GM21786 (cell line): ENCODE data around the gene FXYD2.

ENCODE experiments used
- ATAC-seq: cut with Tn5 transposase; IDR thresholded peaks from one replicate; pipeline ENCODE4 v1.9.1; 2021; ENCODE audit not compliant: unreplicated experiment

FXYD2 gene

DNA sequence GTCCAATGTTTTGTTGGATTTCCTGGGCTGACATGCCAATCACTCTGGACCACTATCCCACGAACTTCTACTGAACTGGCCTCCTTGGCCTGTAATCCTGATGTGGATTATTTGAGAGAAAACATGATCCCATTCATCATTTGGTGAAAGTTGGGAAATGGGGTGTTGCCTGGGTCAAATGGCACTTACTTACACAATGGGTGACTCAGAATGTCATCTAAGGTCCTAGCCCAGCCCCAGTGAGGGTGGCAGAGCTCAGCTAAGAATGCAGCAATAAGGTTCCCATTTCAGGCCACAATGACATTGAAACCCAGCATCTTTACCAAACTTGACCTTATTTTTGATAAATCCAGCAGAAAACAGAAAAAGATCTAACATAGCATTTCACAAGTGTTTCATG is 19.5 kb downstream of the FXYD2 start:
- ATAC-seq, result no peak

- no peak for ATAC-seq
These were observed 20.6 kb downstream of the FXYD2 start for GRCh38 chr11:117803896-117804295.

GRCh38 chr11:117799634-117800033 is 24.9 kb downstream of the FXYD2 start:
- ATAC-seq, result no peak

- ATAC-seq, result no peak
These were observed 27.5 kb downstream of the FXYD2 start, which contains the start of gene DSCAML1 for GRCh38 chr11:117796872-117797529. TSS of gene DSCAML1 (minus strand) at chr11:117797216. CDS start at chr11:117797079, 137 bp downstream.

DNA sequence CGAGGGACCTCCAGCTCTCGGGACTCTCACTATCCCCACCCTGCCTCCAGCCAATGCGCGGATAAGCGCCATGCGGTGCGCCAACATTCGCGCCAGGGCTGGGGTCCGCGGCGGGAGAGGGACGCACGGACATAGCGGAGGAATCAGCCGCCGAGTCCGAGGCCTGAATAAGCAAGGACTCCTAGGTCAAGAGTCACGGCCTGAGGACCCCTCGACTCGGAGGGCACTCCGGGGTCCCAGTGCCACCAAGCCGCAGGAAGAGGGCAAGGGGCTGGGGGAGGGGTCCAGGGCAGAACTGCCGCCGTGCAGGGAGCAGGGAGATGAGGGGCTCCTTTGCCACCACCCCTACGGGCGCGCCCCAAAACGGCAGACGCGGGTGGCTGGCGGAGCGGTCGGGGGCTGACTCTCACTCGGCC is 28.1 kb downstream of the FXYD2 start:
- no peak for ATAC-seq

DNA sequence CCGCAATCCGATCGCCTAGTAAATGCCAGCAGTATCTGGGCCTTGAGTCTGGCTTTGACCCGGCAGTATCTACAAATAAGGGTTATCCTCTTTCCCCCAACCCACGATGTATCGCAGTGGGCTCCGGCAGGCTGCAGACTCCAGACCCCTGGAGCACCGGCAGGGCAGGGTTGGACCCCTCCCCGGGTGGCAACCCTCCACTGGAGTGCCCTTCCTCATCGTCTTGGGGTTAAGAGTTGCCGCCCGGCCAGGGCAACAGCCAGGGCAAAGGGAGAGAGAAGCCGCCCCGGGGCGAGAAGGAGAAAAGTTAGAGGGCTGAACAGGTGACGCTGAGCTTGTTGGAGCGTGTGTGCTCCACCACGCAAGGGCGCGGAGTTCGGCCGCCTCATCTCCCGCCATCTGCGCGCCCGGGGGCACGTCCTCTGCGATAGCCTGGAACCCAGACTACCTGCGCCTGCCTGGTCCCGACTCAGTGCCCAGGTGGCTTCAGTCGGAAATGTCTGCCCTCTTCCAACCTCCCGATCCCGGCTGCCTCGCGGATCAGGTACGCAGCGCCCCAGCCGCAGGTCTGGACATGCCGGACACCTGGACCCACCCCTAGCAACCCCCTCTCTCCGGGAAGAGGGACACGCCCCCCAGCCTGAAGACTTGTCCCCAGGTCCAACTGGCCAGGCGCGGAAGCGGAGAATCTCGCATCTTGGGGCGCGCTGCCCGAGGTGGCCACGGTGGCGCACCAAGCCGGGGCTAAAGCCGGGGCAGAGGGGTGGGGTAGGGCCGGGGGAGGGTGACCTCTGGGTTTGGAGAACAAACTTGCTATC is 28.7 kb downstream of the FXYD2 start:
- ATAC-seq, result no peak

DNA sequence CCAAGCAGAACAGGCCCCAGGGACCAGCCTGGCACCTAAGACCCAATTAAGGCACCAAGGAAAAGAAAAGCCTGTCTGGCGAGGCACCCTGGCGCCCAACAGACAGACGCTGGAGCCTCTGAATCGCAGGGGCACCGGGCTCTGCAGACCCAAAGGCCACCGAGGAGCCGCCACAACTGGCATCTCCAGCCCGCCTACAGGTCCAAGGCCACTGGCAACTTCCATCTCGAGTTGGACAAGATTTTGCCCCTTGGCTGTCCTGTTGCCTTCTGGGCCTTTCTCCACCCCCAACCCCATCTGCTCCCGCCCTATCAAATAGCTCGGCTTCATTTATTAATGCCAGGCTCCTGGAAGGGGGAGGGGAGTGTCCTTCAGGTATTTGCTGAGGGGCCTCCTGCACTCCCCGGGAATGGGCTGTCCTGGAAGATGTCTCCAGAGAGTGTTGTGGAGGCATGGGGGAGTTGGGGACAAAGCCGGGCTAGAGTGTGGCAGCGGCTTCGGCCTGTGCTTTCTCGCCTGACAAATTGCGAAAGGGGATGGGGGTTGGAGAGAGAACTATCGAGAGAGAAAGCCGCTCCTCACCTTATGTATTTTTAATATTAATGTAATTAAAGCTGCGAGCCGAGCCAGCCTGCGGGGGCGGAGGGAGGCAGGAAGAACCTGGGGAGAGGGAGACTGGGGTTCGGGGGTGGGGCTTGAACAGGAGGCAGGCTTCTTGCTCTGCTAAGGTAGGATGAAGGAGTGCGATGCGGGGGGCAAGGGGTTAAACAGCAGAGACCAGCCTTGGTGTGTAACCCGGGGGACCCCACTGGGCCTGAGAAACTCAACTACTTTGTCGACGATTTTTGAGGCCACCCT is 29.5 kb downstream of the FXYD2 start:
- ATAC-seq, result no peak

DNA sequence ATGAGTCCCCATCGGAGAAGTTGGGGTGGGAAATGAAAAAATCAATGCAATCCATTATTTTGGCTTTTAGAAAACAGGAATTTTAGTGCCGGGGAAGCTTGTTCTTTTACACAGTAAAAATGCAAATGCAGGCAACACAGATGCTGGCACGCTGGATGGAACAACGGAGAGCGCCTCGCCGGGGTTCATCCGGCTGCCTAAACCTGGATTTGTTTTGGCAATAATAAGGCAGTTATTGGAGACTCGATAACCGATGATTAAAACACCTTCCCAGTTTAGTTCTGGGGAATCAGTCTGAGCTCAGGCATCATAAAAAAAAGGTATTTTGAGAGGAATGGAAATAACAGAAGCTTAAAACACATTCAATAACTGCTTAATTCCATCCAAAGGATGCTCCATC is 30.4 kb downstream of the FXYD2 start:
- no peak for ATAC-seq

DNA sequence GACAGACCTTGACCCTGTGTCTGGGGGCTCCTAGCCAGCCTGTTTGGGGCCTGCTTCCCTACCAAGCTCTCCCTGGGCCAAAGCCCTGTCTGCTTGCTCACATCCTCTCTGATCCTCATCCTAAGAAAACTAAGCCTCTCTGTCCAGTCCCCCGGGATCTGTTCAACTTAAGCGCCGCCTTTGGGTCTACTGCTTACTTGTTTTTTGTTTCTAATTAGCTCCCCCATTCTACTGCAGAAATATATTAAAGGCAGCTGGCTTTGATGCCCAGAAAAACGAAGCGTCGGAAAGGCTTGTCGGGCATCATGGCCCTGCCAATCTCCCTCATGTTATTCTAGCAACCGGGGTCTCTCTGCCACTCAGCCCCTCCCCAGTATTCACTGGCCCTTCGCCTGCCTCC is 31.0 kb downstream of the FXYD2 start:
- ATAC-seq, result no peak

DNA sequence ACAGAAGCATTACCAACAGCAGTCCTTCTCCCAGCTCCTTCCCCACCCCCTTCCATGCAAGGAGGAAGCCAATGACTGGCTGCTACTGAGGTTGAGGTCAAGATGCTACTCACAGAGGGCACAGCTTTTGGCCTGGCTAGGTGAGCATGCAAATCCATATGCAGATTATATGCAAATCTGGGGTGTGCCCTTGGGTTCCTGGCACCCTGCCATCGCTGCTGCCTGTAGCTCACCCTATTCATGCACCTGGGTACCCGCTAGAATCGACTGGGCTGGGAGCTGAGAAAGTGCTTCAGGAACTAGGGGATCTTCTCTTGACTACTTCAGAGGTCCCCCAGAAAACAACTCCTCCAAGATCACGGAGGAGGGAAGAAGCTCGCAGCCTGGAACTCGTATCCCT is 31.6 kb downstream of the FXYD2 start:
- no peak for ATAC-seq

DNA sequence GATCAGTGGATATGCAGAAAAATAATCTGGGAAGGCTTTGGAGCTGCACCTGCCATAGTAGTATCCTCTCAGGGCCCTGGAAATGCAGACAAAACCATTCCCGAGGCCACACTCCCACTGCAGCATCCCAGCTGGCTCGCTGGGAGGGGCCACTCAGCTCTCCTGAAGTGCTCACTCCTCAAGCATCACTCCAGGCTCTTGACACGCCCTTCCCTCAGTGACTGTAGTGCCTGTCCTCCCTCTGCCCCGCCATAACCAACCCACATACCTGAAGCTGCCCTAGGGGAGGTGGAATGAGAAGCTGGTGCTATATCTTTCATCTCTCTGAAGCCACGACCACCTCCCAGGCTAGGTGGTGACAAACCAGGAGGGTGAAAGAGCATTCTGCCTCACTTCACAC is 32.3 kb downstream of the FXYD2 start:
- ATAC-seq, result no peak

DNA sequence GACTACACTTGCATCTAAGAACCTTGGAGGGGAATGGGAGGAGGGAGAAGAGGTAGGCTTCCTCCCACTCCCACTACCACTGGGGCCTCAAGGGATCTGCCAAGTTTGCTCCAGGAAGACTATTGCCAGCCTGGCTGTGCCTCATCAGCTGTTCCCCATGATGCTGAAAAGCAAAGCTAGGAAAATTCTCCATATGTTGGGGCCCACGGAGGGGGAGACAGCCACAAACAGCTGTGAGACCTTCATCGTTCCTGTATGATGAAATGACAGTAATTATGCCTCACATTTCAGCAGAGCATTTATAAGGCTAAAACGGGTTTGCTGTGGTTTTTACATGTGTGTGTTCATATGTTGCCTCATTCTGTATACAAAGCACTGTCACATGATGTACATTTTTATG is 34.3 kb downstream of the FXYD2 start:
- ATAC-seq, result no peak

DNA sequence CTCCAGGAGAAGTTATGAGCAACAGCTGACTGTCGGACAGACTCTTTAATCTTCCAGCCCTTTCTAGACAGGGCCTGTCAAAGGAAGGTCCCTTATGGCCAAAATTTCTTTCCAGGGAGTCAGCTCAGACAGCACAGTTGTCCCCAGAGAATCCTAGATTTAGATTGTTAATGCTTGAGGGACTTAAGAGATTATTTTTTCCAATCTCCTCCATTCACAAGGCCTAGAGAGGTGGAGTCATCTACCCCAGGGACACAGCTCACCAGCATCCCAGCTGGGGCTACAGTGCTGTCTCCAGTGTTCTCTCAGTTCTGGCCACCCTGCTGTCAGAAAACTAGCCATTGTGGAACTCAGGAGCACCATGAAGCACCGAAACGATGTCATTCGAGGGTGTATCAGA is 35.3 kb downstream of the FXYD2 start:
- no peak for ATAC-seq

DNA sequence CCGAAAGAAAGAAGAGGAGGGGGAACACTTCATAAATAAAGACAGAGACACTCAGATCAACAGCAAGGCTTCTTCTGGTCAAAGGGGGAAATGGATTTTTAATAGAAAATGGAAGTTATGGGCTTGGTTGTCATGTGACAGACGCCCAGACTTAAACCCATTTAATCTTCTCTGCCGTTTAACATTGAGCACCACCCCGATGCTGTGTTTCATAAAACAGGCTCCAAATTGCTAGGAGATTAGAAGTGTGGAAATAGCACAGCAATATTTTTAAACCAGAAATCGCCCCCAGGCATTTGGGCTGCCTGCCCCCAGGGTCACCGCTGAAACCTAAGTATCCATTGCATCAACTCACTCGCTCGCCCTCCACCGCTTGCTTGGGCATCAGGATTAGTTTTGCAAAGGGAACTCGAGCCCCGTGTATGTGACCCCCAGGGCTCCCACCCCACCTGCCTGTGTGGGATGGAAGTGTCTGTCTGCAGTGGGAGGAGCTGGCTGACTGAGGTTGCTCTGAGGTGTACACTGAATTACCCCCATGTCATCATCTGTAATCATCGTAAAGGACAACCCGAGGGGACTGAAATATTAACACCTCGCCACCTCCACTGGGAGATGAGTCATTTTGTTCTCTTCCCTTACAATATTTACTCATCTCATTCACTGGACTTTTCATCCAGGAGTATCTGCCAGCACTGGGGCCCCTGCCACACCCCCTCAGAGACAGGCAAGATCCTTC is 38.2 kb downstream of the FXYD2 start:
- no peak for ATAC-seq

DNA sequence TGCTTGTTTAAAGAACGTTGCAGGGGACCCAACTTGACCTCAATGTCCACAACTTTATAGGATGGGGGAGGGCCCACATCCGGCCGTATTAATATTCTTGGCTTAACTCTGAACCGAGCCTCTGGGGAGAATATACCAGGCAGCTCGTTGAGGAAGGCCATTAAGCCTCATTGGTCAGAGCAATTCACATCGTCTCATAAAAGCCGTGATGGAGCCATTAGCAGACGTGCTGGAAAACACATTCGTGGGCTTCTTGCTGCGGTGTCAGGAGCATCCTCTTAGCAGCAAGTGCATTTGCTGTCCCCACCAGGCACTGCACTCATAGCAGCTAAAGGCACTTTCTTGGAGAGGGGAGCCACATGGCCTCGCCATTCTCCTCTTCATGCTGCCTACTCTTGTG is 42.4 kb downstream of the FXYD2 start:
- ATAC-seq, result no peak

DNA sequence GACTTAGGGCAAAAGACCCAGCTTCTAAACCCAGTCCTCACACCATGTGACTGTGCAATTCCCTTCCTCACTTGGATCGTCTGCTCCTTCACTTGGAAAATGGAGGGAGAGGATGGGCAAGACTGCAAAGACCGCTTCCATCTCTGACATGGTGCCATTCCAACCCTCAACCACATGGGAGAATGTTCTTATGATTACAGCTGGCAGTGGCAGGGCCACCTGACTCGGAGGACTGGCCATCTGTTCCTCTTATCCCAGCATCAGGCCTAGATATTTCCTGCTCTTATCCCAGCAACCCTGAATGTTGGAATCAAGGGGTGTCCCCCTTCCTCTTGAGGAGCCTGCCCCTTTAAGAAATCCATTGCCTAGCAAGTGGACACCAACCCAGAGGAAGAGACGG is 42.9 kb downstream of the FXYD2 start:
- ATAC-seq, result no peak

DNA sequence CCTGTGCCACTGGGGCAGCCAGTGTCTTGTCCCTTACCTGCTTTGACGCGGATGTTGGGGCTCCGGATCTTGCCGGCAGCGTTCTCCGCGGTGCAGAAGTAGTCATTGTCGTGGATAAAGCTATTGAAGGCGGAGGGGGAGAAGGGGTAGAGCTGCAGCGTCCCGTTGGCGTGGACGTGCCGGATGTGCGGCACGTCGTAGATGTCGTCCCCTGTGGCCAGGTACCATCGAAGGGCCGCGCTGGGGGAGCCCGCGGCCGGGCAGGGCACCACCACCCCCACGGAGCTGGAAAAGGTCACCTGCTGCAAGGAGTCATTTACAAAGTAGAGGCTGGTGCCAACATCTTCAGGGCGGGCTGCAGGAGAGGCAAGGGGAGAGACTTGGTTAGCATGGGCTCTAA is 44.1 kb downstream of the FXYD2 start:
- no peak for ATAC-seq

DNA sequence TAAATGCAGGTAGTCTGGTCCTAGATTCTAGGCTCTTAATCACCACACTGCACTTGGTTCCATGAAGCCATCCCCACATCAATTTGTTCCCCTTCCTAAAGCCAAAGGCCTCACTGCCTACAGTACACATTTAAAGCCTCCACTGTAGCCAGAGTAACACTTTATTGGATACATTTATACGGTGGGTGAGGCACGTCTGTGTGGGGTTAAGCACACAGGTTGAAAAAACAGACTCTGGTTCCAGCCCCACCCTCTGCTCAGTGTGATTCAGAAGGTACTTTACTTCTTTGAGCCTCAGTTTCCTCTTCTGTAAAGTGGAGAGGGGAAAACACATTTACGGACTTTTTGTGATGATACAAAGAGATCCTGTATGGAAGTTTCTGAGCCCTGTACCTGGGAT is 50.0 kb downstream of the FXYD2 start:
- ATAC-seq, result no peak

- ATAC-seq, result no peak
These were observed 52.2 kb downstream of the FXYD2 start for GRCh38 chr11:117772360-117772759.

DNA sequence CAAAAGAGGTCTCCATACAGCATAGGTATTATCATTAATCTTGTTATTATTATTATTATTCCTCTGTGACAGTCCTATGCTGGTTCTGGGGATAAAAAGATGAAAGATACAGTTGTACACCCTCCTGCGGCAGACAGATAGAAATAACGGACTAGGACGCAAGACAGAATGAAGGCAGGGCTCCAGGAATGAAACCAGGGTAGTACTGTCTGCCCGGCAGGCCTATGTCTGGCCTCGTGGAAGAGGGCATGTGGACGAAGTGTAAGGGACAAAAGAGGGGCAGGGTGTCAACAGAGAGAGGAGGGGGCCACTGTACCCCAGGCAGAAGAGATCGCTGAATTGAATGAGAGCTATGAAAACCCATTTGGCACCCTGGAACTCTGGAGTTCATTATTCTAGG is 52.7 kb downstream of the FXYD2 start:
- no peak for ATAC-seq

DNA sequence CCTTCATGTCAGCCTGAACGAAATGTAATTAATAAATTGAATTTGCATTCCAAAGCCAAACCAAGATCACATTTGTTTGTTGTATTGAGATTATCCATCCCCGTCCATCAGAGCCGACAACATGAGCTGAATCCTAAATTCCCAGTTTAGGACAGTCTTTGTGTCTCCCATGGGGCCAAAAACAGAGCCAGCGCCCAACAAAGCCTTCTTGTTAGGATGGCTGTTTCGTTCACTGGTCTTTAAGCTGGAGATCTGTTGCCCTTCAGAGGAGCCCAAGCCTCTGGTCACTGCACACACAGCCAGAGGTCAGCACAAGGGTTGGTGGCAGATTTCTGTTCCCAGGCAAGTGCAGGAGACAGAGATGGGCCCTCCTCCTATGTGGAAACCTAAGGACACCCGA is 53.3 kb downstream of the FXYD2 start:
- ATAC-seq, result no peak
